ENCODE data around the gene COQ7. TPM values are rescaled to one million over a fixed set of nuclear protein-coding genes. Genes with fewer than 3 reads are reported as not detected.

COQ7 gene
- total RNA-seq (2014; rRNA removed; shearing (Covaris generic)): 19.9 and 22.2 TPM in 2 replicates
- total RNA-seq (2022): 21.6 and 27.3 TPM in 2 replicates
- percentile 62 among the genes with signal in this experiment for Bru-seq, nascent RNA
- BruChase-seq, experiment 1, labeled RNA remaining after a 6-hour chase: percentile 67 among the genes with signal in this experiment
- BruChase-seq, experiment 2, labeled RNA remaining after a 2-hour chase: percentile 71 among the genes with signal in this experiment
- long read RNA-seq, transcript COQ7-201 (6 exons, 2,657 nt): major isoform, 6 of 19 reads
- long read RNA-seq, partial matches to known transcripts: 2 of 19 reads
- long read RNA-seq, other reads (novel, unspliced or antisense): 6 of 19 reads

DNA sequence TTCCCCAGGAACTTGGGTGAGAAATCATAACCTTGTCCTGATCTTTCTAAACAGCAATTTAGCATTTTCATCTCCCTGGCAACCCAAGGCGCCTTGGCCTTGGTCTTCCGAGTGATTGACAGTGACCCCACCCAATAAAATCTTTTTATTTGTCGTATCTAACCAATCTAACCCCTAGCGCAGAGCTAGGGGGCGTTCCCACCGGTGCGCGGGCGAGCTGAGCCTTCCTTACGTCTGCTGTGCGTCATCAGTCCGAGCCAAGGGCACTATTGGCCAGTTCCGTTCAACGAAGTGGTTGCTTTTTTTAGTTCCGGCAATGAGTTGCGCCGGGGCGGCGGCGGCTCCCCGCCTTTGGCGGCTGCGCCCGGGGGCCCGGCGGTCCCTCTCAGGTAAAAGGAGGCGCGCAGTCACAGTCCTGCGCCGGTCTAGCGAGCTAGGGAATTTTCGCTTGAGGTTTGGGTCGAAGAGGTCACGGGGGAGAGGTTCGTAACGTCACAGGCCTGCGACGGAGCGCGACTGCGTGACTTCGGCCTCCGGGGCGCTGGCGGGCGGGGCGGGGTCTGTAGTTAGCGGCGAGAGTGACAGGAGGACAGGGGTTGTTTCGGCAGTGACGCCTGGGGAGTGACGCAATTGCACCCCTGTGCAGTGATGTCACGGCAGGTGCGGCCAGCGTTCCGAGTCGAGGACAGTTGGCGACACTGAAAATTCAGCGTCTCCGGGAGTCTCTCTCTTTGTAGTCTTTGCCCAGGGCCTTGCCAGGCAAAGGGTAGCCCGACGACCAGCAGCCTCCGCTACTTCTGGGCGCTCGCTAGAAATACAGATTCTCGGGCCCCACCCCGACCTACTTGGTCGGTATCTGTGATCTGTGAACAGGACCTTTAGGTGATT lies at the start of gene COQ7:
TSS of gene COQ7 (plus strand) at position 266 of the 888 bp plus-strand sequence. CDS start at position 317, 51 bp downstream.
- H3K36me3 ChIP-seq (ENCODE audit: insufficient read depth, low read length): peaks cover 8% of the 10 kb centered on the region; the same call in 1 of the 2 replicates
- H3K79me2 ChIP-seq (ENCODE audit: insufficient read depth, low read depth, low read length): peaks cover 10% of the 10 kb centered on the region; the same call in 1 of the 2 replicates
- peak; percentile 100 for DNase-seq (ENCODE audit: low spot score)
- H4K20me1 ChIP-seq (ENCODE audit: insufficient read depth, low read length): no peaks in the 10 kb centered on the region
- H3K4me2 ChIP-seq (ENCODE audit: low read length): peak within 1 kb of the TSS; percentile 75
- no peaks in the 10 kb centered on the region for H3K9me2 ChIP-seq (ENCODE audit: insufficient read depth, low read length)
- TF ChIP-seq EZH2phosphoT487 (IDR thresholded peaks at IDR 0.05; ENCODE audit: borderline replicate concordance, low read depth, low read length): no peak
- TF ChIP-seq, protein P1, sequence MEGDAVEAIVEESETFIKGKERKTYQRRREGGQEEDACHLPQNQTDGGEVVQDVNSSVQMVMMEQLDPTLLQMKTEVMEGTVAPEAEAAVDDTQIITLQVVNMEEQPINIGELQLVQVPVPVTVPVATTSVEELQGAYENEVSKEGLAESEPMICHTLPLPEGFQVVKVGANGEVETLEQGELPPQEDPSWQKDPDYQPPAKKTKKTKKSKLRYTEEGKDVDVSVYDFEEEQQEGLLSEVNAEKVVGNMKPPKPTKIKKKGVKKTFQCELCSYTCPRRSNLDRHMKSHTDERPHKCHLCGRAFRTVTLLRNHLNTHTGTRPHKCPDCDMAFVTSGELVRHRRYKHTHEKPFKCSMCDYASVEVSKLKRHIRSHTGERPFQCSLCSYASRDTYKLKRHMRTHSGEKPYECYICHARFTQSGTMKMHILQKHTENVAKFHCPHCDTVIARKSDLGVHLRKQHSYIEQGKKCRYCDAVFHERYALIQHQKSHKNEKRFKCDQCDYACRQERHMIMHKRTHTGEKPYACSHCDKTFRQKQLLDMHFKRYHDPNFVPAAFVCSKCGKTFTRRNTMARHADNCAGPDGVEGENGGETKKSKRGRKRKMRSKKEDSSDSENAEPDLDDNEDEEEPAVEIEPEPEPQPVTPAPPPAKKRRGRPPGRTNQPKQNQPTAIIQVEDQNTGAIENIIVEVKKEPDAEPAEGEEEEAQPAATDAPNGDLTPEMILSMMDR (conservative IDR thresholded peaks at IDR 0.05; ENCODE audit: low read length): no peak
- no peaks in the 10 kb centered on the region for H3K9me3 ChIP-seq (ENCODE audit: low read length)
- intact Hi-C loops (cut with micrococcal nuclease; ENCODE audit: unreplicated experiment): loop anchor here (1.0 to 5.0 kb wide), 4 partner anchors 143 to 455 kb away; partner anchors contain the start of genes ARL6IP1, CCP110 and GDE1
- POLR2A ChIA-PET: interaction anchor here (0.7 to 1.0 kb wide), 3 partner anchors 45 to 335 kb away, joined by 3 read pairs; no protein-coding TSS in a partner anchor
- CTCF ChIA-PET (ENCODE audit: unreplicated experiment): interaction anchor here (0.5 to 0.6 kb wide), 2 partner anchors 17 to 374 kb away, joined by 3 read pairs; no protein-coding TSS in a partner anchor
- peaks cover 8% of the 10 kb centered on the region for H3K4me1 ChIP-seq (ENCODE audit: insufficient read depth, low read length, poor library complexity, severe bottlenecking)
- BruUV-seq (replicated peaks): TSS peak; percentile 86
- H3K27ac ChIP-seq (ENCODE audit: low read depth, low read length, poor library complexity, severe bottlenecking): peak within 1 kb of the TSS; percentile 87
- H2AFZ ChIP-seq (ENCODE audit: low read length): peak within 1 kb of the TSS; percentile 95
- H3K4me3 ChIP-seq (ENCODE audit: low read depth, low read length, poor library complexity, severe bottlenecking): peak within 1 kb of the TSS; percentile 83

- Histone ChIP-seq H3K4me3 (ENCODE audit: low read depth, low read length, poor library complexity, severe bottlenecking) (no peak overlapping the region), H2AFZ (ENCODE audit: low read length) (no peak overlapping the region), H3K9me2 (ENCODE audit: insufficient read depth, low read length) (no peaks in the 10 kb centered on the region), H4K20me1 (ENCODE audit: insufficient read depth, low read length) (no peaks in the 10 kb centered on the region), H3K27ac (ENCODE audit: low read depth, low read length, poor library complexity, severe bottlenecking) (no peak overlapping the region), H3K79me2 (ENCODE audit: insufficient read depth, low read depth, low read length) (no peaks in the 10 kb centered on the region), H3K9me3 (ENCODE audit: low read length) (no peaks in the 10 kb centered on the region), H3K4me2 (ENCODE audit: low read length) (no peak overlapping the region), H3K36me3 (ENCODE audit: insufficient read depth, low read length) (no peaks in the 10 kb centered on the region), H3K4me1 (ENCODE audit: insufficient read depth, low read length, poor library complexity, severe bottlenecking) (no peaks in the 10 kb centered on the region)
- ChIA-PET POLR2A (no interaction called here), CTCF (ENCODE audit: unreplicated experiment) (no interaction called here)
- intact Hi-C loops (cut with micrococcal nuclease; ENCODE audit: unreplicated experiment): no loop called here
- BruUV-seq (replicated peaks): no TSS peak
- TF ChIP-seq, protein P1 (conservative IDR thresholded peaks at IDR 0.05; ENCODE audit: low read length): no peak
- no peak for TF ChIP-seq EZH2phosphoT487 (IDR thresholded peaks at IDR 0.05; ENCODE audit: borderline replicate concordance, low read depth, low read length)
- DNase-seq (ENCODE audit: low spot score): no peak
These were observed 46.7 kb upstream of the COQ7 start for GRCh38 chr16:19020689-19021088.

Data from OCI-LY7 (cell line).